ENCODE data around the gene C1orf105. TPM values are rescaled to one million over a fixed set of nuclear protein-coding genes. Genes with fewer than 3 reads are reported as not detected.

The C1orf105 gene
- total and polyA plus RNA-seq, 2 of the 13 experiments (the other 11 are each of a cell fraction or from before 2014, with no cell fraction given) = 0.15 to 0.45 TPM

DNA sequence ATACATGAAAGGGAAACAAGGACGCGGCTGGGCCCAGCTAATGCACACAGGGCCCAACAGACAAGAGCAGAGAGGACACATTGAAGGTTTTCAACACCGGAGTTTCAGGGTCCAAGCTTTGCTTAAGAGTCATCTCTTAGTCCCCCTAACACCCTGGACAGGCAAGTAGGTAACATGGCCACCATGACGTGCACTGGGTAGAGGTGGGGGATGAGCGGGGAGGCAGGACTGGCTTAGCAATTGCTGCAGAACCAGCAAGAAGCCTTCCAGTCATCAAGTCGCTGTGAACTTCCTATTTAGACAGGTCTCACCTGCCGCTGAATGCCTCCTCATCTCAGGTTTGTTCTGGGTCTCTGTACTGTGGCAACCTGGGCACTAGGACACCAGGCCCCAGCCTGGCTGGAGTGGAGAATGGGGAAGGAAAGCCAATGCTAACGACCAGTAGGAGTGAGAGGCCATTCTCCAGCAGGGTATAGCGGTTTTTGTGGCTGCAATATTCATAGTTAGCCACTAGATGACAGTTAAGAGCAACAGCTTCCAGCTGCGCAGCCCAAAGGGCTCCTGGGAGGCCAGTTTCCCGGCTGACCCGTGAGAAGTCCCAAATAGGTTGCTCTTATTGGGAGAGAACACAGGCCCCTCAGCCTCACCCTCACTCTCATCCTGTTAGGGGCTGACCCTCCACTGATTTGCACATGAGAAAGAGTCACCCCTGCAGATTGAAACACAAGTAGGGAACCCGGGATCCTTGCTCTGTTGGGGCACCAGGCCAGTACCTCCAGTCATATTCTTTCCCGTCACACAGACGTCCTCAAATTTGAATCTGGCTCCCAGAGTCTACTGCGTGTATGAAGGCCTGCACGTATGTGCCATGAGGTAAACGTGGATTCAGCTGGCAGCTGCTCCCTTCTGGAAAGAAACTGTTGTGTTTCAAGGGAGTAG is 29.4 kb downstream of the C1orf105 start (continued):
- TF ChIP-seq SKIL (CRISPR knock-in tag; IDR thresholded peaks at IDR 0.05; ENCODE audit: borderline replicate concordance) (no peak), ZFP36L1 (CRISPR knock-in tag; IDR thresholded peaks at IDR 0.05) (no peak), REPIN1 (CRISPR knock-in tag; IDR thresholded peaks at IDR 0.05; ENCODE audit: borderline replicate concordance, low read depth) (peak; percentile 66; the same call in 1 of the 2 replicates), SMAD9 (CRISPR knock-in tag; IDR thresholded peaks at IDR 0.05) (peak; percentile 86; the same call in 1 of the 2 replicates), ZNF691 (CRISPR knock-in tag; IDR thresholded peaks at IDR 0.05; ENCODE audit: borderline replicate concordance, low read depth) (no peak), RXRB (CRISPR knock-in tag; IDR thresholded peaks at IDR 0.05; ENCODE audit: borderline replicate concordance) (peak; percentile 35), ZNF749 (CRISPR knock-in tag; IDR thresholded peaks at IDR 0.05; ENCODE audit: borderline replicate concordance) (peak; percentile 79; the same call in 1 of the 2 replicates), ZNF468 (CRISPR knock-in tag; IDR thresholded peaks at IDR 0.05) (peak; percentile 58; the same call in 1 of the 2 replicates), ZNF296 (CRISPR knock-in tag; conservative IDR thresholded peaks at IDR 0.05) (no peak), MTF1 (CRISPR knock-in tag; IDR thresholded peaks at IDR 0.05) (no peak), XRCC5 (optimal IDR thresholded peaks at IDR 0.05; ENCODE audit: low read length) (peak; percentile 60), FOXK2 (IDR thresholded peaks at IDR 0.05) (no peak), AKAP8 (CRISPR knock-in tag; IDR thresholded peaks at IDR 0.05) (no peak), RERE (CRISPR knock-in tag; IDR thresholded peaks at IDR 0.05; ENCODE audit: low read depth) (no peak), ZNF225 (CRISPR knock-in tag; IDR thresholded peaks at IDR 0.05) (peak; percentile 8; the same call in 1 of the 2 replicates)
- TF ChIP-seq, protein P1, sequence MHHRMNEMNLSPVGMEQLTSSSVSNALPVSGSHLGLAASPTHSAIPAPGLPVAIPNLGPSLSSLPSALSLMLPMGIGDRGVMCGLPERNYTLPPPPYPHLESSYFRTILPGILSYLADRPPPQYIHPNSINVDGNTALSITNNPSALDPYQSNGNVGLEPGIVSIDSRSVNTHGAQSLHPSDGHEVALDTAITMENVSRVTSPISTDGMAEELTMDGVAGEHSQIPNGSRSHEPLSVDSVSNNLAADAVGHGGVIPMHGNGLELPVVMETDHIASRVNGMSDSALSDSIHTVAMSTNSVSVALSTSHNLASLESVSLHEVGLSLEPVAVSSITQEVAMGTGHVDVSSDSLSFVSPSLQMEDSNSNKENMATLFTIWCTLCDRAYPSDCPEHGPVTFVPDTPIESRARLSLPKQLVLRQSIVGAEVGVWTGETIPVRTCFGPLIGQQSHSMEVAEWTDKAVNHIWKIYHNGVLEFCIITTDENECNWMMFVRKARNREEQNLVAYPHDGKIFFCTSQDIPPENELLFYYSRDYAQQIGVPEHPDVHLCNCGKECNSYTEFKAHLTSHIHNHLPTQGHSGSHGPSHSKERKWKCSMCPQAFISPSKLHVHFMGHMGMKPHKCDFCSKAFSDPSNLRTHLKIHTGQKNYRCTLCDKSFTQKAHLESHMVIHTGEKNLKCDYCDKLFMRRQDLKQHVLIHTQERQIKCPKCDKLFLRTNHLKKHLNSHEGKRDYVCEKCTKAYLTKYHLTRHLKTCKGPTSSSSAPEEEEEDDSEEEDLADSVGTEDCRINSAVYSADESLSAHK (CRISPR knock-in tag; IDR thresholded peaks at IDR 0.05; ENCODE audit: borderline replicate concordance) = no peak

Measured in HepG2 (cell line).